Measurements from ENCODE around the gene LSM12. TPM values are rescaled to one million over a fixed set of nuclear protein-coding genes. Genes with fewer than 3 reads are reported as not detected.
"Not testable (repeated sequence)": the region's sequence is repeated elsewhere in the genome, so short reads cannot be mapped to it uniquely, and the experiment has no call there.

LSM12 gene
- total RNA-seq, 1 donor from 2014 or later, result 39.1 TPM

GRCh38 chr17:43999024-43999423 is 67.4 kb downstream of the LSM12 start:
- Histone ChIP-seq H3K27me3 (ENCODE audit: control insufficient read depth, insufficient read depth, low read length) (peaks cover 6% of the 10 kb centered on the region), H3K36me3 (ENCODE audit: control insufficient read depth, insufficient read depth, low read length) (no peaks in the 10 kb centered on the region), H3K4me3 (ENCODE audit: low read depth, low read length) (no peak overlapping the region)
- DNase-seq (ENCODE audit: low read depth), result no peak
- no peak for TF ChIP-seq CTCF (IDR thresholded peaks at IDR 0.05; ENCODE audit: insufficient read depth, low read length, poor library complexity, severe bottlenecking)

DNA sequence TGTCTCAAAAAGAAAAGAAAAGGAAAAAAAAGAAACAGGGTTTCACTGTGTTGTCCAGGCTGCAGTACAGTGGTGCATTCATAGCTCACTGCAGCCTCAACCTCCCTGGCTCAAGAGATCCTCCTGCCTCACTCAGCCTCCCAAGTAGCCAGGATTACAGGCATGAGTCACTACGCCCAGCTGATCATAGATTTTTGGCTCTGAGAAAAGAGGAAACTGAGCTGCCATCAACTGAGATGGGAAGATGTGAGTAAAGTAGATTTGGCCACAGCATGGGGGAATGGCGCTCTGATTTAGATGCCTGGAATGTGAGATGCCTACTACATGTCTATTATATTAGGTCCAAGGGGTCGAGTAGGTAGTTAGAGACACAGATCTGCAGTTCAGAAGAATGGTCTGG is 67.9 kb downstream of the LSM12 start:
- no peak for TF ChIP-seq CTCF (IDR thresholded peaks at IDR 0.05; ENCODE audit: insufficient read depth, low read length, poor library complexity, severe bottlenecking)

GRCh38 chr17:43997180-43997579 is 69.3 kb downstream of the LSM12 start:
- H3K36me3 ChIP-seq (ENCODE audit: control insufficient read depth, insufficient read depth, low read length); H3K27me3 ChIP-seq (ENCODE audit: control insufficient read depth, insufficient read depth, low read length); H3K4me3 ChIP-seq (ENCODE audit: low read depth, low read length); DNase-seq (ENCODE audit: low read depth): not testable (repeated sequence)

More for the DNA sequence above, 67.9 kb downstream of the LSM12 start:
- no peak overlapping the region for H3K4me3 ChIP-seq (ENCODE audit: low read depth, low read length)
- H3K27me3 ChIP-seq (ENCODE audit: control insufficient read depth, insufficient read depth, low read length), result peaks cover 6% of the 10 kb centered on the region
- H3K36me3 ChIP-seq (ENCODE audit: control insufficient read depth, insufficient read depth, low read length), result no peaks in the 10 kb centered on the region
- DNase-seq (ENCODE audit: low read depth), result no peak

DNA sequence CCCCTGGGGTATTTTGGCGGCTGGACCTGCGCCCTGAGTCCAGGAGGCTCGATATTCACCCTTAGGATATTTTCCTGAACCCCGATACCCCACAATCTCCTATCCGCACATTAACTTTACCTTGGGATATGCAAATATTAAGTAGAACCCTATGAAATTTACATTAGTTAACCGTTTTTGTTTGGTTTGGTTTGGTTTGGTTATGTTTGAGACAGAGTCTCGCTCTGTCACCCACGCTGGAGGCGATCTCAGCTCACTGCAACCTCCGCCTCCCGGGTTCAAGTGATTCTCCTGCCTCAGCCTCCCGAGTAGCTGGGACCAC is 71.4 kb downstream of the LSM12 start:
- DNase-seq (ENCODE audit: low read depth), result no peak
- H3K36me3 ChIP-seq (ENCODE audit: control insufficient read depth, insufficient read depth, low read length), result no peaks in the 10 kb centered on the region
- no peak for TF ChIP-seq CTCF (IDR thresholded peaks at IDR 0.05; ENCODE audit: insufficient read depth, low read length, poor library complexity, severe bottlenecking)
- H3K4me3 ChIP-seq (ENCODE audit: low read depth, low read length), result no peak overlapping the region
- H3K27me3 ChIP-seq (ENCODE audit: control insufficient read depth, insufficient read depth, low read length), result peaks cover 6% of the 10 kb centered on the region

- peak; percentile 90 for TF ChIP-seq CTCF (IDR thresholded peaks at IDR 0.05; ENCODE audit: insufficient read depth, low read length, poor library complexity, severe bottlenecking)
- peak overlapping the region; percentile 25 for H3K4me3 ChIP-seq (ENCODE audit: low read depth, low read length)
- DNase-seq (ENCODE audit: low read depth), result no peak
- no peaks in the 10 kb centered on the region for H3K36me3 ChIP-seq (ENCODE audit: control insufficient read depth, insufficient read depth, low read length)
- peaks cover 6% of the 10 kb centered on the region for H3K27me3 ChIP-seq (ENCODE audit: control insufficient read depth, insufficient read depth, low read length)
These were observed 72.0 kb downstream of the LSM12 start for GRCh38 chr17:43994272-43995149.

DNA sequence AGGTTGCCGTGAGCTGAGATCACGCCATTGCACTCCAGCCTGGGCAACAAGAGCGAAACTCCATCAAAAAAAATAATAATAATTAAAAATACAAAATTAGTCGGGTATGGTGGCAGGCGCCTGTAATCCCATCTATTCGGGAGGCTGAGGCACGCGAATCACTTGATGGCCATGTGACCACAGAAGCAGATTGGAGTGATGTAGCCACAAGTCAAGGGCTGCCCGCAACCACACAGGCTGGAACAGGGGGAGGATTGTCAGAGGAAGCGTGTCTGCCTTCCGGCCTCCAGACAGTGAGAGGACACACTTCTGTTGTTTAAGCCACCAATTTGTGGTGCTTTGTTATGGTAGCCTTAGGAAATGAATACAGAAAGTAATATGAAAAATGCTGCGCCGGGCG is 73.8 kb downstream of the LSM12 start:
- no peak for DNase-seq (ENCODE audit: low read depth)
- Histone ChIP-seq H3K4me3 (ENCODE audit: low read depth, low read length) (no peak overlapping the region), H3K36me3 (ENCODE audit: control insufficient read depth, insufficient read depth, low read length) (no peaks in the 10 kb centered on the region), H3K27me3 (ENCODE audit: control insufficient read depth, insufficient read depth, low read length) (peaks cover 8% of the 10 kb centered on the region)
- TF ChIP-seq CTCF (IDR thresholded peaks at IDR 0.05; ENCODE audit: insufficient read depth, low read length, poor library complexity, severe bottlenecking), result no peak
